ENCODE data around the gene VCX3A. TPM values are rescaled to one million over a fixed set of nuclear protein-coding genes. Genes with fewer than 3 reads are reported as not detected.

VCX3A gene
- total and polyA plus RNA-seq, 10 of the 15 experiments (the other 5 are each of a cell fraction or from before 2014, with no cell fraction given) = 0.28 TPM; not detected in 9

GRCh38 chrX:6568031-6568430 lies 33.1 kb upstream of the VCX3A start:
- Histone ChIP-seq H4K20me1 (ENCODE audit: control insufficient read depth, insufficient read depth) (no peaks in the 10 kb centered on the region), H3K4me3 (no peak overlapping the region), H3K27ac (ENCODE audit: control insufficient read depth, insufficient read depth) (no peak overlapping the region), H2AFZ (ENCODE audit: control insufficient read depth, low read depth, low read length) (no peak overlapping the region), H3K9me3 (replicated peaks; ENCODE audit: control insufficient read depth, insufficient read depth, low read length) (no peaks in the 10 kb centered on the region; the same call in 2 of the 3 replicates), H3K4me1 (ENCODE audit: control insufficient read depth, insufficient read depth, low read length) (no peaks in the 10 kb centered on the region), H3K4me2 (ENCODE audit: control insufficient read depth, insufficient read depth) (no peak overlapping the region), H3K79me2 (ENCODE audit: control insufficient read depth, insufficient read depth, low read length) (no peaks in the 10 kb centered on the region), H3K9ac (ENCODE audit: control insufficient read depth, insufficient read depth, low read length) (no peak overlapping the region), H3K36me3 (ENCODE audit: control insufficient read depth in 2 of 2, insufficient read depth in 2 of 2, low read length in 1 of 2) (no peaks in the 10 kb centered on the region), H3K27me3 (replicated peaks in 1 of 2; ENCODE audit: control insufficient read depth in 2 of 2, insufficient read depth in 2 of 2, low read length in 1 of 2) (no peaks in the 10 kb centered on the region)
- FAIRE-seq = no peak
- ChIA-PET RAD21 (ENCODE audit: unreplicated experiment) (no interaction called here), POLR2A (no interaction called here), CTCF (no interaction called here), SMC1A (ENCODE audit: uncharacterized antibody, unreplicated experiment) (no interaction called here)
- no peak for DNase-seq (ENCODE audit: low read depth, low spot score)
- 69% methylated on average over 3 of the region's 3 CpGs for WGBS (ENCODE audit: insufficient coverage, insufficient replicate concordance, low lambda C conversion rate, missing lambda C conversion rate)
- intact Hi-C loops (cut with micrococcal nuclease; ENCODE audit: unreplicated experiment) = no loop called here
- in situ Hi-C loops (cut with MboI) = no loop called here
- no peak for ATAC-seq
- BruUV-seq (replicated peaks) = no TSS peak
- no peak for TF ChIP-seq CBX5 (IDR thresholded peaks at IDR 0.05; ENCODE audit: low read depth)
- no peak for TF ChIP-seq PKNOX1 (IDR thresholded peaks at IDR 0.05)
- no peak for TF ChIP-seq SKIL (IDR thresholded peaks at IDR 0.05; ENCODE audit: low read depth, poor library complexity, severe bottlenecking)
- no peak for TF ChIP-seq BACH1 (IDR thresholded peaks at IDR 0.05; ENCODE audit: borderline replicate concordance)
- TF ChIP-seq TARDBP (IDR thresholded peaks at IDR 0.05; ENCODE audit: borderline replicate concordance) = no peak

Data from GM12878 (cell line).